Measurements from ENCODE around the gene WNT9B. TPM values are rescaled to one million over a fixed set of nuclear protein-coding genes. Genes with fewer than 3 reads are reported as not detected.

The WNT9B gene
- total RNA-seq, 3 donors from 2014 or later, result 0.22 TPM; not detected in 2

DNA sequence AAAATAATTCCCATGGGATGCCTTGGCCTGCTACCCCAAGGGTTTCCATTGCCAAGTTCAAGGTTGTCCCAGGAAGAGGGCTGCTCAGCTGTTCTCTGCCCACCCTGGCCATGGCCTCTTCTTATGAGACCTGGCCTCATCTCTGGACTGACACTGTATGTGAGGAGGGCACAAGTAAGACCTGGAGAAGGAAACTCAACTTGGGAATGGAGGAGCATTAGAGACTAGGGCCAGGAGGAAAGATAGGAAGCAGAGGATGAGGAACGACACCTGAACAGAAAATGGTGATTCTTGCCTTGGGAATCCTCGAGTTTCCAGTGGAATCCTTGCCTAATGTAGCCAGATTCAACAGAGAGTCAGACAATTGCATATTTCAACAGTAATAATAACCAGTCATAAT, 47.0 kb downstream of the WNT9B start:
- no peak for ATAC-seq
- intact Hi-C loops (cut with DNase I, micrococcal nuclease), result no loop called here
- TF ChIP-seq, protein P1, sequence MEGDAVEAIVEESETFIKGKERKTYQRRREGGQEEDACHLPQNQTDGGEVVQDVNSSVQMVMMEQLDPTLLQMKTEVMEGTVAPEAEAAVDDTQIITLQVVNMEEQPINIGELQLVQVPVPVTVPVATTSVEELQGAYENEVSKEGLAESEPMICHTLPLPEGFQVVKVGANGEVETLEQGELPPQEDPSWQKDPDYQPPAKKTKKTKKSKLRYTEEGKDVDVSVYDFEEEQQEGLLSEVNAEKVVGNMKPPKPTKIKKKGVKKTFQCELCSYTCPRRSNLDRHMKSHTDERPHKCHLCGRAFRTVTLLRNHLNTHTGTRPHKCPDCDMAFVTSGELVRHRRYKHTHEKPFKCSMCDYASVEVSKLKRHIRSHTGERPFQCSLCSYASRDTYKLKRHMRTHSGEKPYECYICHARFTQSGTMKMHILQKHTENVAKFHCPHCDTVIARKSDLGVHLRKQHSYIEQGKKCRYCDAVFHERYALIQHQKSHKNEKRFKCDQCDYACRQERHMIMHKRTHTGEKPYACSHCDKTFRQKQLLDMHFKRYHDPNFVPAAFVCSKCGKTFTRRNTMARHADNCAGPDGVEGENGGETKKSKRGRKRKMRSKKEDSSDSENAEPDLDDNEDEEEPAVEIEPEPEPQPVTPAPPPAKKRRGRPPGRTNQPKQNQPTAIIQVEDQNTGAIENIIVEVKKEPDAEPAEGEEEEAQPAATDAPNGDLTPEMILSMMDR (IDR thresholded peaks at IDR 0.05), result no peak

GRCh38 chr17:46898860-46899259, 47.5 kb downstream of the WNT9B start:
- no peaks in the 10 kb centered on the region for H3K9me3 ChIP-seq
- intact Hi-C loops (cut with DNase I, micrococcal nuclease), result no loop called here
- DNase-seq, result no peak
- H3K36me3 ChIP-seq (ENCODE audit: low read depth), result no peaks in the 10 kb centered on the region
- no peak for ATAC-seq
- H3K4me1 ChIP-seq (ENCODE audit: low read depth), result no peaks in the 10 kb centered on the region
- TF ChIP-seq, protein P1 (IDR thresholded peaks at IDR 0.05), result no peak
- H3K4me3 ChIP-seq, result no peak overlapping the region

More for the DNA sequence above, 47.0 kb downstream of the WNT9B start:
- no peak for DNase-seq
- Histone ChIP-seq H3K4me1 (ENCODE audit: low read depth) (no peaks in the 10 kb centered on the region), H3K4me3 (no peak overlapping the region), H3K36me3 (ENCODE audit: low read depth) (no peaks in the 10 kb centered on the region), H3K9me3 (no peaks in the 10 kb centered on the region)

DNA sequence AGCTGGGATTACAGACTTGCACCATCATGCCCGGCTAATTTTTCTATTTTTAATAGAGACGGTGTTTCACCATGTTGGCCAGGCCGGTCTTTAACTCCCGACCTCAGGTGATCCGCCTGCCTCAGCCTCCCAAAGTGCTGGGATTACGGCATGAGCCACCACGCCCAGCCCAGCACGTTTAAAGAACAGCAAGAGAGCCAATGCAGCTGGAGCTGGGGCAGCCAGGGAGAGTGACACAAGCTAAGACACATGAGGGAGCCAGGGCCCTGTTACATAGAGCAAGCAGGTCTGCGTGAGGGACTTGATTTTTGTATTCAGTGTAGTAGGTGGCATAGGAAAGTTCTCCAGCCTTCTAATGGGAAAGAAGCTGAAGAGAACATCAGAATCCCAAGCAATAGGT, 49.9 kb downstream of the WNT9B start:
- Histone ChIP-seq H3K4me1 (ENCODE audit: low read depth) (no peaks in the 10 kb centered on the region), H3K4me3 (no peak overlapping the region), H3K36me3 (ENCODE audit: low read depth) (no peaks in the 10 kb centered on the region), H3K9me3 (no peaks in the 10 kb centered on the region)
- no peak for ATAC-seq
- DNase-seq, result no peak
- intact Hi-C loops (cut with DNase I, micrococcal nuclease), result no loop called here
- TF ChIP-seq, protein P1 (IDR thresholded peaks at IDR 0.05), result no peak

GRCh38 chr17:46903762-46904672, 52.6 kb downstream of the WNT9B start:
- Histone ChIP-seq H3K4me3 (no peak overlapping the region), H3K36me3 (ENCODE audit: low read depth) (no peaks in the 10 kb centered on the region), H3K4me1 (ENCODE audit: low read depth) (no peaks in the 10 kb centered on the region), H3K9me3 (no peaks in the 10 kb centered on the region)
- no peak for ATAC-seq
- intact Hi-C loops (cut with DNase I, micrococcal nuclease), result no loop called here
- TF ChIP-seq, protein P1 (IDR thresholded peaks at IDR 0.05), result no peak
- no peak for DNase-seq

DNA sequence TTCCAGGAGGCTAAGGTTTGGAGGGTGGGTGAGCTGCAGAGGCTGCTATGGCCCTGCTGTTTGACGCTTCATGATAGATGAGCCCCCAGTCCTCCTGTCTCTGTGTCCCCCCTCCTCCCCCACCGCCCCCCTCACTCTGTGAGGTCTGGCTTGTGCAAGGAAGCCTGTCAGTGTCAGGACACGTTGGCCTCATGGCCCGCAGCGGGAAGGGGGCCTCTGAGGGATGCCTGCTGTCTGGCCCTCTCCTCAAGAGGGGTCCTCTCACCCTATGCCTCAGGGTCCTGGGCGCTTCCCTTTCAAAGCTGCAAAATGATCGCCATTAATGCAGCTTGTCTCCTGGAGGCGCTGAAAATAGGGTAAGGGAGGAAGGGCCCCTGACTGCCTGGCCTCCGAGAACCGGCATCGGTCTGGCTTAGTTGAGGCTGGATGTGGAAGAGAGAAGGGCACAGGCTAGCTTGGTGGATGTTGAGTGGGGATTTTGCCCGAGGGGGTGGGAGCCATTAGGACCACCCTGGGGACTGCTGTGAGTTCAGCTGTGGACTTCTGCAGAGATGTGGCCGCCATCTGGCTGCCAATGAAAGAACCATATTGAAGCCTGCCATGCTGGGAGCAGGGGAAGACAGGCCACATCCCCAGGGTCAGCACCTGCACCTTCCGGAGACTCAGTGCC, 56.8 kb downstream of the WNT9B start:
- ATAC-seq, result no peak
- H3K36me3 ChIP-seq (ENCODE audit: low read depth), result no peaks in the 10 kb centered on the region
- H3K4me1 ChIP-seq (ENCODE audit: low read depth), result no peaks in the 10 kb centered on the region
- H3K4me3 ChIP-seq, result no peak overlapping the region
- H3K9me3 ChIP-seq, result no peaks in the 10 kb centered on the region
- TF ChIP-seq, protein P1 (IDR thresholded peaks at IDR 0.05), result no peak
- DNase-seq, result no peak
- intact Hi-C loops (cut with DNase I, micrococcal nuclease), result no loop called here
